MM.1S (cell line): ENCODE data around the gene GVQW3.

Experiments
- DNase-seq: peaks from one replicate; pipeline ENCODE4 v3.0.0-alpha.2; 2015
- H2AFZ ChIP-seq: fragments of 300-600 bp; sonication (generic); 2 replicates; pipeline ENCODE4 v1.6.0; 2016; ENCODE audit warnings: antibody characterized with exemption, low read length
- H3F3A ChIP-seq: fragments of 300-600 bp; sonication (generic); 2 replicates; pipeline ENCODE4 v1.6.1; 2016; ENCODE audit warnings: mild to moderate bottlenecking, antibody characterized with exemption, low read length, moderate library complexity, mixed read lengths; ENCODE audit not compliant: insufficient read depth
- H3K27ac ChIP-seq: fragments of 300-600 bp; sonication (generic); 2 replicates; pipeline ENCODE4 v1.5.1; 2016; ENCODE audit warnings: mild to moderate bottlenecking, low read length
- H3K27me3 ChIP-seq: fragments of 300-600 bp; sonication (generic); replicated peaks from 2 replicates; pipeline ENCODE4 v1.6.0; 2016; ENCODE audit warnings: low read length; ENCODE audit not compliant: insufficient read depth
- H3K36me3 ChIP-seq: fragments of 300-600 bp; sonication (generic); replicated peaks from 2 replicates; pipeline ENCODE4 v1.6.1; 2016; ENCODE audit warnings: mild to moderate bottlenecking, low read length, mixed read lengths; ENCODE audit not compliant: insufficient read depth
- H3K4me1 ChIP-seq: fragments of 300-600 bp; sonication (generic); 2 replicates; pipeline ENCODE4 v1.6.1; 2016; ENCODE audit warnings: low read length, mixed read lengths
- H3K4me2 ChIP-seq: fragments of 300-600 bp; sonication (generic); 2 replicates; pipeline ENCODE4 v1.6.0; 2016; ENCODE audit warnings: low read depth, low read length
- H3K4me3 ChIP-seq: fragments of 300-600 bp; sonication (generic); 2 replicates; pipeline ENCODE4 v1.5.1; 2016; ENCODE audit warnings: low read length, mixed read lengths
- H3K79me2 ChIP-seq: fragments of 300-600 bp; sonication (generic); 2 replicates; pipeline ENCODE4 v1.6.1; 2016; ENCODE audit warnings: mixed run types, low read length, mixed read lengths
- H3K9ac ChIP-seq: fragments of 300-600 bp; sonication (generic); 2 replicates; pipeline ENCODE4 v1.6.1; 2016; ENCODE audit warnings: low read length, mixed read lengths
- H3K9me2 ChIP-seq: fragments of 300-600 bp; sonication (generic); replicated peaks from 2 replicates; pipeline ENCODE4 v1.6.1; 2016; ENCODE audit warnings: mild to moderate bottlenecking, low read length, mixed read lengths; ENCODE audit not compliant: insufficient read depth
- H3K9me3 ChIP-seq: fragments of 300-600 bp; sonication (generic); replicated peaks from 2 replicates; pipeline ENCODE4 v1.6.1; 2016; ENCODE audit warnings: mild to moderate bottlenecking, low read length, mixed read lengths; ENCODE audit not compliant: insufficient read depth
- H4K20me1 ChIP-seq: fragments of 300-600 bp; sonication (generic); 2 replicates; pipeline ENCODE4 v1.6.1; 2016; ENCODE audit warnings: mild to moderate bottlenecking, low read length, moderate library complexity, mixed read lengths; ENCODE audit not compliant: insufficient read depth
- CTCF ChIP-seq: fragments of 300-600 bp; sonication (generic); IDR thresholded peaks from 2 replicates; pipeline ENCODE4 v1.5.1; 2016; ENCODE audit warnings: antibody characterized with exemption, low read length, mixed read lengths
- EZH2 ChIP-seq: fragments of 300-600 bp; sonication (generic); optimal IDR thresholded peaks from 2 replicates; pipeline ENCODE3; 2017; ENCODE audit warnings: low read depth, mild to moderate bottlenecking, antibody characterized with exemption, low read length, mixed read lengths
- EZH2phosphoT487 ChIP-seq: fragments of 300-600 bp; sonication (generic); IDR thresholded peaks from 2 replicates; pipeline ENCODE4 v1.6.1; 2018; ENCODE audit warnings: antibody characterized with exemption, low read length

The GVQW3 gene

GRCh38 chr11:76379807-76380158 is 1.3 kb upstream of the GVQW3 start:
- Histone ChIP-seq H3K9me3 (no peaks in the 10 kb centered on the region), H3K4me1 (peaks cover 37% of the 10 kb centered on the region)

GRCh38 chr11:76380159-76380976 is 755 bp upstream of the GVQW3 start:
- no peaks in the 10 kb centered on the region for H3K27me3 ChIP-seq
- peak overlapping the region; percentile 28; the same call in 1 of the 2 replicates for H3K27ac ChIP-seq

More at GRCh38 chr11:76379807-76380158, 1.3 kb upstream of the GVQW3 start:
- Histone ChIP-seq H4K20me1 (peaks cover 25% of the 10 kb centered on the region), H2AFZ (peak overlapping the region; percentile 38; the same call in 1 of the 2 replicates), H3K27ac (no peak overlapping the region), H3K79me2 (peaks cover 73% of the 10 kb centered on the region), H3K9ac (peak overlapping the region; percentile 68), H3K4me3 (peak overlapping the region; percentile 73), H3K9me2 (no peaks in the 10 kb centered on the region), H3K27me3 (no peaks in the 10 kb centered on the region), H3F3A (peaks cover 19% of the 10 kb centered on the region), H3K4me2 (peak overlapping the region; percentile 83), H3K36me3 (no peaks in the 10 kb centered on the region)
- TF ChIP-seq EZH2phosphoT487 (no peak), CTCF (no peak), EZH2 (no peak)
- DNase-seq, result no peak

GRCh38 chr11:76382209-76382608 is 1.1 kb downstream of the GVQW3 start:
- TF ChIP-seq EZH2phosphoT487 (no peak), CTCF (no peak), EZH2 (no peak)
- H3K36me3 ChIP-seq, result no peaks in the 10 kb centered on the region
- H3K4me3 ChIP-seq, result peak overlapping the region; percentile 88
- peaks cover 49% of the 10 kb centered on the region for H3K79me2 ChIP-seq
- DNase-seq, result no peak
- H3K27ac ChIP-seq, result no peak overlapping the region
- peak overlapping the region; percentile 86; the same call in 1 of the 2 replicates for H2AFZ ChIP-seq
- H3K9ac ChIP-seq, result peak overlapping the region; percentile 51; the same call in 1 of the 2 replicates
- H3K4me1 ChIP-seq, result peaks cover 30% of the 10 kb centered on the region
- peak overlapping the region; percentile 94 for H3K4me2 ChIP-seq
- H4K20me1 ChIP-seq, result peaks cover 6% of the 10 kb centered on the region; the same call in 1 of the 2 replicates
- H3K9me2 ChIP-seq, result no peaks in the 10 kb centered on the region
- H3F3A ChIP-seq, result peaks cover 14% of the 10 kb centered on the region
- no peaks in the 10 kb centered on the region for H3K9me3 ChIP-seq
- H3K27me3 ChIP-seq, result no peaks in the 10 kb centered on the region

More at GRCh38 chr11:76380159-76380976, 755 bp upstream of the GVQW3 start:
- Histone ChIP-seq H3K9ac (peak overlapping the region; percentile 68), H3K79me2 (peaks cover 68% of the 10 kb centered on the region), H3K36me3 (no peaks in the 10 kb centered on the region), H3F3A (peaks cover 19% of the 10 kb centered on the region), H4K20me1 (peaks cover 20% of the 10 kb centered on the region), H2AFZ (peak overlapping the region; percentile 38), H3K9me3 (no peaks in the 10 kb centered on the region), H3K9me2 (no peaks in the 10 kb centered on the region), H3K4me2 (peak overlapping the region; percentile 83), H3K4me1 (peaks cover 37% of the 10 kb centered on the region), H3K4me3 (peak overlapping the region; percentile 73)
- no peak for TF ChIP-seq EZH2
- no peak for TF ChIP-seq EZH2phosphoT487
- TF ChIP-seq CTCF, result no peak
- DNase-seq, result peak; percentile 40
